ENCODE measurements around the gene ITPR2.

- TF ChIP-seq, protein P1, sequence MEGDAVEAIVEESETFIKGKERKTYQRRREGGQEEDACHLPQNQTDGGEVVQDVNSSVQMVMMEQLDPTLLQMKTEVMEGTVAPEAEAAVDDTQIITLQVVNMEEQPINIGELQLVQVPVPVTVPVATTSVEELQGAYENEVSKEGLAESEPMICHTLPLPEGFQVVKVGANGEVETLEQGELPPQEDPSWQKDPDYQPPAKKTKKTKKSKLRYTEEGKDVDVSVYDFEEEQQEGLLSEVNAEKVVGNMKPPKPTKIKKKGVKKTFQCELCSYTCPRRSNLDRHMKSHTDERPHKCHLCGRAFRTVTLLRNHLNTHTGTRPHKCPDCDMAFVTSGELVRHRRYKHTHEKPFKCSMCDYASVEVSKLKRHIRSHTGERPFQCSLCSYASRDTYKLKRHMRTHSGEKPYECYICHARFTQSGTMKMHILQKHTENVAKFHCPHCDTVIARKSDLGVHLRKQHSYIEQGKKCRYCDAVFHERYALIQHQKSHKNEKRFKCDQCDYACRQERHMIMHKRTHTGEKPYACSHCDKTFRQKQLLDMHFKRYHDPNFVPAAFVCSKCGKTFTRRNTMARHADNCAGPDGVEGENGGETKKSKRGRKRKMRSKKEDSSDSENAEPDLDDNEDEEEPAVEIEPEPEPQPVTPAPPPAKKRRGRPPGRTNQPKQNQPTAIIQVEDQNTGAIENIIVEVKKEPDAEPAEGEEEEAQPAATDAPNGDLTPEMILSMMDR (IDR thresholded peaks at IDR 0.05; ENCODE audit: low read depth, low read length, missing input control) = no peak
- TF ChIP-seq TAF1 (conservative IDR thresholded peaks at IDR 0.05) (no peak), SP1 (IDR thresholded peaks at IDR 0.05) (no peak), JUND (IDR thresholded peaks at IDR 0.05) (no peak), MAX (IDR thresholded peaks at IDR 0.05) (no peak), YY1 (IDR thresholded peaks at IDR 0.05) (no peak), GABPA (IDR thresholded peaks at IDR 0.05 in 1 of 2, conservative IDR thresholded peaks at IDR 0.05 in 1 of 2) (no peak)
Observed at GRCh38 chr12:26621932-26622331, 211.1 kb downstream of the ITPR2 start.
